HG02943 (cell line): ENCODE data around the gene COL4A6.
"Not testable (repeated sequence)": the region's sequence is repeated elsewhere in the genome, so short reads cannot be mapped to it uniquely, and the experiment has no call there.

Source experiments
- ATAC-seq: cut with Tn5 transposase; IDR thresholded peaks from one replicate; pipeline ENCODE4 v1.9.1; 2021; ENCODE audit warnings: mild to moderate bottlenecking, low read depth, moderate library complexity; ENCODE audit not compliant: unreplicated experiment

Gene COL4A6

DNA sequence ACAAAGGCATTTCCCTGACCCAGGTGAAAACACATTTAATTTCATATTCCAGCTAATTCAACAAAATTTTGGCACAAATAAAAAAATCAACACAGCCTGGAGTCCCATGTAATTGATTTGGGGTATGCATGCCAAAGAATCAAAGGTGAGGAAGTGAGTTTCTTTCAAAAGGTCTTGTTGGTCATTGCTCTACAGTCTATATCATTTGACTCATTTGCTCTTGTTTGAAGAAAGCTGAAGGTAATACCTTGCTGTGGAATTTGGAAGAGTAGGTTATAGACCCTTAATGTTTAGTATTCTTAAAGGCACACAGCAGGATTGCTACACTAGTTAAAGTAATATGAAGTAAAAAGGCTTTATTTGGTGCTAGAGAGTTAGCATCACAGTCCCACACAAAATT, 25.4 kb downstream of the COL4A6 start:
- ATAC-seq = no peak

DNA sequence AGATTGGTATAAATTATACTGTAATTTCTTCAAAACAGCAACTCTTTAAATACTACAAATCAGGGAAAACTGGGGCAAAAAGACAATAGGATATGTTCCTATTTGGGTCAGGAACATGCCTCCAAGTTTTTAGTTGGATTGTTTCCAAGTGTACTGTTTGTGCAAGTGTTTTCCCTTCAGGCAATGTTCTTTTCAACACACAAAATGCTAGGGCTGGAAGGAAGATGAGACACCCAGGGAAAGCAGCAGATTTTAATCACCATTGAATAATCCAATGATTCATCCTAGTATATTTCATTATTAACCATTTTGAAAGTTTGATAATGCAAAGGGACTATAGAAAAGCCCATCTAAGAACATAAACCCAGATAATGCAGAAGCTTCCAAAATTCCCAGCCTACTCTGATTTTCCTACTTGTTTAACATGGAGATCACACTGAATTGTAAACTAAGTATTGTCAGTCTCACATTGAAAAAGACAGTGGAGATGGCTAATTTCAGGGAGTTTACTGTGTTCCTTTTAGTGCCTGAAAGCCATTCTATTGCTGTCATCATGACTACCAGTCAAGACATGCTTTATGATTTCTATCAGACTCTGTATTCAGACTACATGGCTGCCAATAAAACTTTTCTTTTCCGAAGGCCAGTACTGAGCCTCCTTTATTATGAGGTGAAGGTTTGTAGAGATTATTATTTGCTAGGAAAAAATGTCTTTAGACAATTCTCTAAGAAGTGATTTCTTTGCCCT, 38.6 kb downstream of the COL4A6 start:
- no peak for ATAC-seq

- no peak for ATAC-seq
These were observed 40.4 kb downstream of the COL4A6 start for GRCh38 chrX:108397627-108398391.

DNA sequence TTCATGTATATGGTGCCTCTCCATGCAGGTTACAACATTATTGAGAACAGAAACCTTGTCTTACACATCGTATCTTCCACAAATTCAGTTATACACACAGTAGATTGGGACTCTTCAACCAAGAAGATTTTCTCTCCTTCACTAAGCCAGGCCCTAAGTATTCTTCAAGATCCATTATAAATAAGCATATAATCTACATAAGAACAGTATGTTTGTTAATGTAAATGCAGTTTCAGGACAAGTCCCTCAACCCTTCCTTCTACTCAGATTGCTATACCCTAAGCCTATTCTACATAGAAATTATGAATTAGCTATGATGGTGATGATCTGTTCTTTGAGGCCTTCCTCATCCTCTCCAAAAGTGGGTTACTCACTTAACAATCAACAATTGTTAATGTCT, 41.2 kb downstream of the COL4A6 start:
- ATAC-seq = no peak

DNA sequence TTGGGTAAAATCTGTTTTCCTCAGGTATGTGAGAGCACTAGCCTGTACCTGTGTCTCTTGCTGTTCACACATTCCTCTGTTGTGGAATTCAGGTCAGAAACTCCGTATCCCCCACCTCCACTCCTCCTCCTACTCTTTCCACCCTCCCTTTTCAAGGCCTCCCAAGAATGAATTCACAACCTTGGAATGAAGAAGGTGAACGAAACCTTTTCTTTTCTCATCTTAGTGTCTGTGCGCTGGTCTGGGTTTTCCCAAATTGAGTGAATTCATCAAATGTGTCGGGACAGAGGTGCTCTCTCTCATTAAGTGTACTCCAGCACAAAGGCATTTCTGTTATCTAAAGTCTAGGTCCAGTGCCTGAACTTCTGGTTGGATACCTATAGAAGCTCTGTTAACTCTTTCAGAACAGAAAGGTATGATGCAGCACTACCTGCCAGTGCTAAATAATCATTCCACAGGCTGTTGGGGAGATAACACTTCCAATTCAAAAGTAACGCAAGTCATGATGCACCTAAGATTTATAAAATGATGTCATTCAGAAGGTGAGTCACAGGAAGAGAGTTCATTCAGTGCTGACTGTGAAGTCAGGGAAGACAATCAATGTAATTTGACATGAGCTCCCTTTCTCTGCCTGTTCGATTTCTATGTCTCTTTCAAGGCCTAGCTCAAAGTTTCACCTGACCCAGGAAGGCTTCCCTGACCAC, 41.9 kb downstream of the COL4A6 start:
- ATAC-seq = no peak

DNA sequence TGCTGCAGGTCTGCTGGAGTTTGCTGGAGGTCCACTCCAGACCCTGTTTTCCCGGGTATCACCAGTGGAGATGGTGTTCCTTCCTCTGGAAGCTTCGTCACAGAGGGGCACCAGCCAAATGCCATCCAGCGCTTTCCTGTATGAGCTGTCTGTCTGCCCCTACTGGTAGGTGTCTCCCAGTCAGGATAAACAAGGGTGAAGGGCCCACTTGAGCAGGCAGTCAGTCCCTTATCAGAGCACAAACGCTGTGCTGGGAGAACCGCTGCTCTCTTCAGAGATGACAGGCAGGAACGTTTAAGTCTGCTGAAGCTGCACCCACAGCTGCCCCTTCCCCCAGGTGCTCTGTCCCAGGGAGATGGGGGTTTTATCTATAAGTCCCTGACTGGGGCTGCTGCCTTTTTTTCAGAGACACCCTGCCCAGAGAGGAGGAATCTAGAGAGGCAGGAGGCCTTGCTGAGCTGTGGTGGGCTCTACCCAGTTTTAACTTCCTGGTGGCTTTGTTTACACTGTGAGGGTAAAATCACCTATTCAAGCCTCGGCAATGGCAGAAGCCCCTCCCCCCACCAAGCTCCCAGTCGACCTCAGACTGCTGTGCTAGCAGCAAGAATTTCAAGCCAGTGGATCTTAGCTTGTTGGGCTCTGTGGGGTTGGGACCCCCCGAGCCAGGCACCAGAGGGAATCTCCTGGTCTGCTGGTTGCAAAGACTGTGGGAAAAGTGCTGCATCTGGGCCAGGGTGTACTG, 47.1 kb downstream of the COL4A6 start:
- ATAC-seq = not testable (repeated sequence)

- no peak for ATAC-seq
These were observed 53.4 kb downstream of the COL4A6 start for GRCh38 chrX:108384783-108385182.

DNA sequence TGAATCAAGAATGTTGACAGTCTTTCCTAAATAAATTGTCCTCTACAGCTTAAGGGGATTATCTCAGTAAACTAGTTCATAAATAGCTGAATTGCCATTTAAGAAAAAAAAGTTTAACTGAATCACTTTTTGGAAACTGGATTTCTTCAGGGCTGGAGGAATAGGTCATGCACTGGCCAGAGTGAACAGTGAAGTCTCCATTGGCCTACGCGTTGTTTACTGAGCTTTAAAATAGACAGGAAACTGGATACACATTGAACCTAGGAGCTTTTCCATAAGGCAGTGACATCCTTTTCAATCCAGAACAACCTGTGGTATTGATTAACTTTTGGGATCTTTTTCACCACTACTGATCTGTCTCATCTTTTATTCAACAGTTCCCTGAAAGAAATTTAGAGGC, 58.0 kb downstream of the COL4A6 start:
- ATAC-seq = no peak

DNA sequence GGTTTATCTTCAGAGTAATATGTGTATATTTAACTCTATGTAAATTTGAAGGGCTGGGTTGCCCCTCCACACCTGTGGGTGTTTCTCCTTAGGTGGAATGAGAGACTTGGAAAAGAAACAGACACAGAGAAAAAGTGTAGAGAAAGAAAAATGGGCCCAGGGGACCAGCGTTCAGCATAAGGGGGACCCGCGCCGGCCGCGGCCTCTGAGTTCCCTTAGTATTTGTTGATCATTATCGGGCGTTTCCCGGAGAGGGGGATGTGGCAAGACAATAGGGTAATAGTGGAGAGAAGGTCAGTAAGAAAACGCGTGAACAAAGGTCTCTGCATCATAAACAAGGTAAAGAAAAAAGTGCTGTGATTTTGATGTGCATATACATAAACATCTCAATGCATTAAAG, 61.4 kb downstream of the COL4A6 start:
- not testable (repeated sequence) for ATAC-seq

GRCh38 chrX:108375591-108375990, 62.6 kb downstream of the COL4A6 start:
- ATAC-seq = not testable (repeated sequence)

GRCh38 chrX:108366644-108367406, 71.4 kb downstream of the COL4A6 start:
- no peak for ATAC-seq

DNA sequence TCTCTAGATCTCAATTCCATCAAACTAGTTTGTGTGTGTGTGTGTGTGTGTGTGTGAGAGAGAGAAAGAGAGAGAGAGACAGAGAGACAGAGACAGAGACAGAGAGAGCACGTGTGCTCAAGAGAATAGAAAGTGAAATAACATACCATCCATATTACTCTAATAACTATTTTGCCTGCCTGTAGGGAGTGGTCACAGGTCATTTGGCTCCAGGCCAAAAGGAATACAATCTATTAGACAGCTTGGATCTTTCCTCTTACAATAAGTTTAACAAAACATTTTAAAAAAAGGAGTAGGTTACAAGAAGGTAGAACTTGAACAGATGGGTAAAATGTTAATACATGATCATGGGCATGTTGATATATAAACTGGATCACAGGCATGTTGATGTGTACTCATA, 76.2 kb downstream of the COL4A6 start:
- ATAC-seq = no peak

DNA sequence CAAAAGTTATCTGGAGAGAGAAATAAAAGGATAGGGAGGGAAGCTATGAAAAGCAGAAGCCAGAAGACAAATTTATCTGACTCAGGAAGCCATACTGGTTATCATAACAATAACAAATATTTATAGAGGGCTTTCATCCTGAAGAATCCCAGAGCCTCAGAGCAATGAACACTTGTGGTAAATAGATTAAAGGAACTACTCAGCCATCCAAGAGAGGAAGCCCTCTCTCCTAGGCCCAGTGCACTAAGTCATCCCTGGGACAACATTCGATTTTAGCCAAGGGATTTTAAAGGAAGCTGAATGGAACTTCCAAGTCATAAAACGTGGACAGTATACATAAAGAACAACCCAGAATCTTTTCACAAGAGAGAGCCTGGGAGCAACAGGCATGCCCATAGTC, 76.9 kb downstream of the COL4A6 start:
- ATAC-seq = no peak

DNA sequence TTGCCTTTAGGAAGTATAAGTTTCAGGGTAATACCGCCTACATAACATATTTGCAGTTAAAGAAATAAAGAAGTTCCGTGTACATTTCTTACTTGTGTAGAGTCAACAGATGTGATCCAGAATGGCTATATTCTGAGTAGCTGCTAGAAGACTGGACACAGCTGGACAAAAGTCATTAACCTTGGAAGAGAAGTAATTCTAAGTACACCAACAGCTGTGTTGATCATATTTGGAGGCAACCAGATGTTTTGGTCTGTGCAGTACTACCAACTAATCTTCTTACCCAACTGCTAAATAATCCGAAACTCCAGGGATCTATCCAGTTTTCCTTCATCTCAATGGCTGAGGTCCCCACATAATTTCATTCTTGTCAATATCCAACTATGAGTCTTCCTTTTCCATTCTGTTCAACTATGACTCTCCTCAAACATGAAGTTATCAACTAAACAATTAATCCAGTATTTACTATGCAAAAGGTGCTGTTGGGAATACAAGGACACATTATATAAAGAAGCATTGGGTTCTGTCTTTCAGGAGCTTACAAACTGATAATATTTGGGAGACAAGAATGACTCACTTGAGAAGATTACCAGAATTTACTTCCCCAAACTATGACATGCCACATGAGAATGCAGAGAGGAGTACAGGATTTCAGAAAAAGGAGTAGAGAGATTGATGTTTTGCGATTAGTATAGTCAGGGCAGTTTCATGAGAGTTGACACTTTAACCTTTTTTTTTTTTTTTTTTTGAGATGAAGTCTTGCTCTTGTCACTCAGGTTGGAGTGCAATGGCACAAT, 78.2 kb downstream of the COL4A6 start:
- ATAC-seq = no peak

GRCh38 chrX:108353452-108353851, 84.8 kb downstream of the COL4A6 start:
- ATAC-seq = no peak

- no peak for ATAC-seq
These were observed 89.0 kb downstream of the COL4A6 start for GRCh38 chrX:108349210-108349609.

GRCh38 chrX:108348525-108348924, 89.7 kb downstream of the COL4A6 start:
- no peak for ATAC-seq

DNA sequence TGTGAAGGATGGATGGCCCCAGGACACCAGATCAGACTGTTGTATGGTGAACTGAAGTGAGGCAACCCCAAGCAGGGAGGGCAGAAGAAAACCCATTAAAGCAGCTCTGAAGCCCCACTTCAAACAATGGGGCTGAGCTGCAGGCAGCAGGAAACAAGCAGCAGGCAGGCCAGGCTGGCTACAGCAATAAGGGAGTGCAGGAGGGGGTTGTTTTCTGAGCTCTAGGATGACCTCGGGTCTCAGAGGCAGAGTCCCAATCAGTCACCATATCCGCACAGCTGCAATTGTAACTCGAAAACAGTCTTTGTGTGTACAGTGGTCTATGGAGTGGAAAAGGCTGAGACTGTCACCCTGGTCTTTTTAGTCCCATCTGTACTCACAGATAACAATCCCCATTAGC, 90.4 kb downstream of the COL4A6 start:
- ATAC-seq = no peak

GRCh38 chrX:108344216-108344615, 94.0 kb downstream of the COL4A6 start:
- no peak for ATAC-seq
